ENCODE results near the gene CELF3.
"Not testable (repeated sequence)": the region's sequence is repeated elsewhere in the genome, so short reads cannot be mapped to it uniquely, and the experiment has no call there.

CELF3 gene

DNA sequence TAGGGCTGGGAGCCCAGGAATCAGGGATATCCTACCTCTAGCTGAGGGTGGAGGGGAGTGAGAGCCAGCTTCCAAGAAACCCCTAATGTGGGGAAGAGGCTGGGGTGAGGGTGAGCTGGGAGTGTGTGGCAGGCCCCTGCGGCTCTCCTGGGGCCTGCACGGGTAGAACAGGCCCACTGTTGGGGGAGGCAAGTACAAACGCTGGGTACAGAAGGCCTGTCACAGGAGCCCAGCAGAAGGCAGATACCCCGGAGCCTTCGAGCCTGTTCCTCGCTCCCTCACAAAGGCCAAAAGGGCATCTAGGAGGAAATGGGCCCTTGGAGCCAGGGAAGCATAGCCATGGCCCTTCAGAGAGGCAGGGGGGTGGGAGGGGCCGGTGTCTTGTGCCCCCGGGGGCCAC lies 13.7 kb downstream of the CELF3 start:
- DNase-seq, result no peak

- no peak for DNase-seq
These were observed 15.1 kb downstream of the CELF3 start for GRCh38 chr1:151701515-151701914.

- peak; percentile 42 for DNase-seq
These were observed 23.4 kb downstream of the CELF3 start for GRCh38 chr1:151693057-151693651.

GRCh38 chr1:151692226-151692625 lies 24.4 kb downstream of the CELF3 start:
- DNase-seq, result no peak

- DNase-seq, result no peak
These were observed 27.1 kb downstream of the CELF3 start for GRCh38 chr1:151689494-151689893.

- no peak for DNase-seq
These were observed 30.0 kb downstream of the CELF3 start for GRCh38 chr1:151686561-151686960.

- no peak for DNase-seq
These were observed 32.5 kb downstream of the CELF3 start for GRCh38 chr1:151684128-151684527.

- not testable (repeated sequence) for DNase-seq
These were observed 33.7 kb downstream of the CELF3 start for GRCh38 chr1:151682901-151683300.

GRCh38 chr1:151681923-151682322 lies 34.7 kb downstream of the CELF3 start:
- peak; percentile 60 for DNase-seq

- DNase-seq, result peak; percentile 92
These were observed 35.8 kb downstream of the CELF3 start for GRCh38 chr1:151680826-151681225.

GRCh38 chr1:151680391-151680790 lies 36.2 kb downstream of the CELF3 start:
- DNase-seq, result peak; percentile 32

DNA sequence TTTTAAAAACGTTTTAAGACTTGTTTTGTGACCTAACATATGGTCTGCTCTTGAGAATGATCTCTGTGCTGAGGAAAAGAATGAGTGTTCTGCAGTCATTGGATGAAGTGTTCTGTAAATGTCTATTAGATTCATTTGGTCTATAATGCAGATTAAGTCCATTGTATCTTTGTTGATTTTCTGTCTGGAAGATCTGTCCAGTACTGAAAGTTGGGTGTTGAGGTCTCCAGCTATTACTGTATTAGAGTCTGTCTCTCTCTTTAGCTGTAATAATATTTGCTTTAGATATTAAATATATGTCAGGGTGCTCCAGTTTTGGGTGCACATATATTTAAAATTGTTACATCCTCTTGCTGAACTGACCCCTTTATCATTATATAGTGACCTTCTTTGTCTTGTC lies 43.2 kb downstream of the CELF3 start:
- no peak for DNase-seq

- DNase-seq, result not testable (repeated sequence)
These were observed 46.4 kb downstream of the CELF3 start for GRCh38 chr1:151670036-151670675.

DNA sequence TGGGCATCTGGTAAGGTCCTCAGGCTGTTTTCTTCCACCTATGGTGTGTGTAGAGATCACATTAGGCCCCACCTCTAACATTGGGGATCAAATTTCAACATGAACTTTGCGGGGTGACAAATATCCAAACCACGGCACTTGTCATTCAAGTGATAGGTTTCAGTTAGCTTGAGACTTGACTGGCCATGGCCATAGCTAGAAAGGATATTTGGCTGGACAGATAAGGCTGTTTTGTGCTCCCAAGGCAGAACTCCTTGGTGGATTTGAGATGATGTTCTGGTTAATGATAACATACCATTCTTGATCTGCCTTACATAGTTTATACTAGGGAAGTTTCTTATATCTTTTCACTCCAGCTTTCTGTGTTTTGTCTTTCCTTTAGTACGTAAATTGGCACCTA lies 48.5 kb downstream of the CELF3 start:
- DNase-seq, result no peak

DNA sequence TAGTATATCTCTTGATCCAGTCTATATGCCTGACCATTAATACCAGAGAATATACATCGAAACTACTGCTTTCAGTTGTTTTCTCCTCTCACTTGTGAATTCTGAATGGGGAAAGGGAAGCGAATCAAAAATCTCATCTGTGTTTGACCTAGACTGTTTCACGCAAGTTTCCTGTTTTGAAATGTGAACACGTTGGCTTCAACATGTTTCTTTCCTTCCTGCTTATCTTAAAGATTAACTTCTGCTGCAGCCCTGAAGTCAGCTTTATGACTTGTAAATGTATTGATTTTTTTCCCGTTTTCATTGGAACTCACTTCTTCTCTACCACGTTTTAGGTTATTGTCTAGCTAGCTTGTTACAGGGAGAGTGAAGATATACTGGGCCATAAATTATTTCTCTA lies 54.9 kb downstream of the CELF3 start:
- DNase-seq, result no peak

- no peak for DNase-seq
These were observed 61.2 kb downstream of the CELF3 start for GRCh38 chr1:151655371-151655770.

DNA sequence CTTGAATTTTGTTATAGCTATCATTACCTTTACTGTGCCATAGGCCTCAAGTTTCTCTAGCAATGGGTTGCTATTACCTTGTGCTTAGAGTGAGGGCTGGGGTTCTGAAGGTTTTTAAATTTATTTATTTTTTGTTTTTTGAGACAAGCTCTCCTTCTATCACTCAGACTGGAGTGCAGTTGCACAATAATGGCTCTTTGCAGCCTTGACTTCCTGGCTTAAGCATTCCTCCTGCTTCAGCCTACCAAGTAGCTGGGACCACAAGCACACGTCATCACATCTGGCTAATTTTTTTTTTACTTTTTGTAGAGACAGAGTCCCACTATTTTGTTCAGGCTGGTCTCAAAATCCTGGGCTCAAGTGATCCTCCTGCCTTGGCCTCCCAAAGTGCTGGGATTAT lies 63.2 kb downstream of the CELF3 start:
- peak; percentile 48 for DNase-seq

Measured in fibroblast of skin of scalp (primary cell).